HCT116 (cell line): Measurements from ENCODE around the gene SH3PXD2A. TPM values are rescaled to one million over a fixed set of nuclear protein-coding genes. Genes with fewer than 3 reads are reported as not detected.

ENCODE experiments used
- ATAC-seq: fragments of 200-7000 bp; cut with Tn5 transposase; 2 replicates; pipeline ENCODE4 v1.9.1; 2020; ENCODE audit warnings: mild to moderate bottlenecking, moderate library complexity
- BruUV-seq: library from RNA; stranded (reverse); fragments of 400-500 nt; replicated peaks from 2 replicates; lab custom pipeline; 2021; lab: Mats Ljungman, UMichigan
- CTCF ChIA-PET: fragments of 300-600 bp; sonication (Branson Sonifier 250); formaldehyde crosslinking; loops from one replicate; lab custom pipeline; 2021; ENCODE audit warnings: antibody characterized with exemption; lab: Charles Lee
- POLR2A ChIA-PET: fragments of 300-600, 350-600 bp; sonication (Branson Sonifier 250); formaldehyde crosslinking; loops from one replicate; lab custom pipeline; 2021; ENCODE audit warnings: antibody characterized with exemption; lab: Charles Lee
- RAD21 ChIA-PET, 2 experiments: fragments of 300-600 bp; sonication (Branson Sonifier 250); formaldehyde crosslinking; loops; one replicate each; lab custom pipeline; 2023; ENCODE audit warnings: low total read pairs in 2 of 2; ENCODE audit not compliant: uncharacterized antibody in 2 of 2, unreplicated experiment in 2 of 2, low non-redundant PET in 1 of 2; lab: Charles Lee
- DNase-seq: peaks from one replicate; pipeline ENCODE4 v3.0.0-alpha.2; 2010; ENCODE audit warnings: low read depth, low spot score
- H2AFZ ChIP-seq: fragments of 200-600 bp; shearing (Covaris generic), sonication (generic); 2 replicates; pipeline ENCODE4 v1.6.1; 2017; ENCODE audit warnings: low read depth, mixed run types, mixed read lengths, antibody characterized with exemption, low read length; ENCODE audit not compliant: poor library complexity, severe bottlenecking
- H3K27ac ChIP-seq: 2 replicates; pipeline ENCODE4 v1.5.1; 2012; ENCODE audit warnings: low read depth, low read length
- H3K27me3 ChIP-seq: fragments of 200-600 bp; sonication (generic); 2 replicates; pipeline ENCODE4 v1.6.1; 2016; ENCODE audit warnings: mixed run types, low read length, mixed read lengths; ENCODE audit not compliant: insufficient read depth
- H3K36me3 ChIP-seq, 2 experiments: fragments of 200-500 bp in 1 of 2; fragments of 200-600 bp in 1 of 2; sonication (Bioruptor generic) in 1 of 2; sonication (generic) in 1 of 2; 2 replicates each; pipeline versions ENCODE4 v1.5.1 to v1.6.1; 2014 to 2016; ENCODE audit warnings: low read length in 2 of 2, inconsistent platforms in 1 of 2, mixed read lengths in 1 of 2, mixed run types in 1 of 2; ENCODE audit not compliant: insufficient read depth in 2 of 2, control insufficient read depth in 1 of 2
- H3K4me1 ChIP-seq, 2 experiments: fragments of 200-600 bp in 1 of 2; sonication (generic) in 1 of 2; 2 replicates each; pipeline versions ENCODE4 v1.5.1 to v1.6.1; 2012 to 2017; ENCODE audit warnings: low read length in 2 of 2, inconsistent platforms in 1 of 2, mild to moderate bottlenecking in 1 of 2, mixed read lengths in 1 of 2, mixed run types in 1 of 2, moderate library complexity in 1 of 2; ENCODE audit not compliant: insufficient read depth in 2 of 2, control insufficient read depth in 1 of 2
- H3K4me2 ChIP-seq: fragments of 200-600 bp; sonication (generic); 2 replicates; pipeline ENCODE4 v1.6.1; 2017; ENCODE audit warnings: mixed run types, low read length, mixed read lengths
- H3K4me3 ChIP-seq, 2 experiments: fragments of 200-600 bp in 1 of 2; sonication (generic) in 1 of 2; replicated peaks in 1 of 2; 2 replicates each; pipeline ENCODE4 v1.5.1; 2011 to 2016; ENCODE audit warnings: low read length in 2 of 2, control low read depth in 1 of 2, low read depth in 1 of 2, mild to moderate bottlenecking in 1 of 2, mixed read lengths in 1 of 2, mixed run types in 1 of 2
- H3K79me2 ChIP-seq: fragments of 200-600 bp; sonication (generic); 2 replicates; pipeline ENCODE4 v1.6.1; 2017; ENCODE audit warnings: mild to moderate bottlenecking, mixed run types, low read length, moderate library complexity, mixed read lengths; ENCODE audit not compliant: insufficient read depth
- H3K9ac ChIP-seq: fragments of 200-600 bp; sonication (generic); 2 replicates; pipeline ENCODE4 v1.6.1; 2016; ENCODE audit warnings: low read length, mixed read lengths
- H3K9me2 ChIP-seq: fragments of 200-600 bp; sonication (generic), shearing (Covaris generic); 2 replicates; pipeline ENCODE4 v1.6.1; 2017; ENCODE audit warnings: mixed run types, mild to moderate bottlenecking, moderate library complexity; ENCODE audit not compliant: insufficient read depth
- H3K9me3 ChIP-seq, 2 experiments: fragments of 200-500 bp in 1 of 2; fragments of 200-600 bp in 1 of 2; sonication (Bioruptor generic) in 1 of 2; sonication (generic) in 1 of 2; 2 replicates each; pipeline ENCODE4 v1.6.1; 2014 to 2017; ENCODE audit warnings: low read length in 2 of 2, mixed read lengths in 2 of 2, inconsistent platforms in 1 of 2, low read depth in 1 of 2, mild to moderate bottlenecking in 1 of 2, mixed run types in 1 of 2, moderate library complexity in 1 of 2; ENCODE audit not compliant: control insufficient read depth in 1 of 2, insufficient read depth in 1 of 2
- H4K20me1 ChIP-seq: fragments of 200-600 bp; sonication (generic), shearing (Covaris generic); 2 replicates; pipeline ENCODE4 v1.6.1; 2017; ENCODE audit warnings: mixed run types, mild to moderate bottlenecking, moderate library complexity; ENCODE audit not compliant: insufficient read depth
- CBX3 ChIP-seq: IDR thresholded peaks from 2 replicates; pipeline ENCODE4 v1.6.1; 2012; ENCODE audit warnings: low read depth
- ELF1 ChIP-seq: IDR thresholded peaks from 2 replicates; pipeline ENCODE4 v1.6.1; 2012; ENCODE audit warnings: low read depth, borderline replicate concordance
- JUND ChIP-seq: IDR thresholded peaks from 2 replicates; pipeline ENCODE4 v1.6.1; 2012
- MAX ChIP-seq: IDR thresholded peaks from 2 replicates; pipeline ENCODE4 v1.6.1; 2012
- SP1 ChIP-seq: IDR thresholded peaks from 2 replicates; pipeline ENCODE4 v1.6.1; 2012; ENCODE audit warnings: low read depth
- ZNF274 ChIP-seq: fragments of 200-500 bp; sonication (Bioruptor generic); IDR thresholded peaks from 2 replicates; pipeline ENCODE4 v1.6.1; 2014; ENCODE audit warnings: mild to moderate bottlenecking, low read depth, low read length, inconsistent platforms
- intact Hi-C: fragments of 100-400 bp; cut with micrococcal nuclease; formaldehyde crosslinking; loops from 2 replicates; pipeline ENCODE4 v1.10.0; 2022
- total RNA-seq: library from RNA; stranded (reverse); gene quantifications from one replicate; pipeline ENCODE4 v1.2.1, GENCODE V29; 2021; ENCODE audit not compliant: unreplicated experiment

Gene SH3PXD2A
- total RNA-seq, 1 experiment from 2014 or later, result 8.7 TPM

GRCh38 chr10:103680869-103681236 is 174.5 kb downstream of the SH3PXD2A start:
- no peak for ATAC-seq
- no peak for TF ChIP-seq CBX3
- TF ChIP-seq MAX, result no peak
- TF ChIP-seq ELF1, result no peak
- TF ChIP-seq SP1, result no peak
- TF ChIP-seq, all 23 proteins: peak for 0
- intact Hi-C loops, result no loop called here
- H3K27me3 ChIP-seq, result no peaks in the 10 kb centered on the region
- ChIA-PET CTCF (no interaction called here), RAD21 (no interaction called here), POLR2A (no interaction called here)
- no peaks in the 10 kb centered on the region for H3K9me2 ChIP-seq
- no peaks in the 10 kb centered on the region for H3K79me2 ChIP-seq
- no peak overlapping the region for H3K9ac ChIP-seq
- H3K9me3 ChIP-seq, result no peaks in the 10 kb centered on the region
- BruUV-seq, result no TSS peak
- H3K36me3 ChIP-seq, result no peaks in the 10 kb centered on the region
- no peak overlapping the region for H3K4me3 ChIP-seq
- no peak overlapping the region for H3K27ac ChIP-seq
- no peak overlapping the region for H3K4me2 ChIP-seq
- H3K4me1 ChIP-seq, result peaks cover 6 to 9% of the 10 kb centered on the region in 2 experiments; a peak in 3 of 4 replicates
- no peak for DNase-seq
- no peak overlapping the region for H2AFZ ChIP-seq
- H4K20me1 ChIP-seq, result no peaks in the 10 kb centered on the region

GRCh38 chr10:103679096-103679790 is 176.1 kb downstream of the SH3PXD2A start:
- Histone ChIP-seq H3K27me3 (no peaks in the 10 kb centered on the region), H3K9me3 (no peaks in the 10 kb centered on the region), H3K9me2 (no peaks in the 10 kb centered on the region), H3K27ac (no peak overlapping the region), H2AFZ (no peak overlapping the region), H3K4me2 (no peak overlapping the region)
- intact Hi-C loops, result no loop called here
- ChIA-PET CTCF (interaction anchor here (0.6 kb wide), 1 partner anchor 37 kb away, joined by 3 read pairs; no protein-coding TSS in a partner anchor), POLR2A (no interaction called here)
- no peak for ATAC-seq
- TF ChIP-seq ZNF274, result no peak
- TF ChIP-seq MAX, result no peak
- TF ChIP-seq JUND, result no peak
- TF ChIP-seq, all 23 proteins: peak for 0
- Histone ChIP-seq H3K4me3 (no peak overlapping the region), H3K36me3 (no peaks in the 10 kb centered on the region), H3K4me1 (peaks cover 6 to 8% of the 10 kb centered on the region in 2 experiments; a peak in 3 of 4 replicates), H3K9ac (no peak overlapping the region), H3K79me2 (no peaks in the 10 kb centered on the region), H4K20me1 (no peaks in the 10 kb centered on the region)
- no peak for DNase-seq
- RAD21 ChIA-PET, result no interaction called here
- BruUV-seq, result no TSS peak
